Measurements from ENCODE around the gene FCER1A. TPM values are rescaled to one million over a fixed set of nuclear protein-coding genes. Genes with fewer than 3 reads are reported as not detected.

The FCER1A gene
- total RNA-seq, 1 experiment from 2014 or later = not detected

- H3K79me2 ChIP-seq (ENCODE audit: insufficient read depth, low read length) = no peaks in the 10 kb centered on the region
- no peak overlapping the region for H2BK120ac ChIP-seq (ENCODE audit: low read depth, low read length, poor library complexity, severe bottlenecking)
- no peak overlapping the region for H3K9ac ChIP-seq (ENCODE audit: extremely low read depth, insufficient read length, low read length)
- no peak overlapping the region for H2BK15ac ChIP-seq (ENCODE audit: low read depth, low read length)
- no peak overlapping the region for H3K23ac ChIP-seq (ENCODE audit: insufficient read length, low read depth, low read length)
- H3K27ac Mint-ChIP-seq = no peak overlapping the region
- no peak overlapping the region for H3K4me2 ChIP-seq (ENCODE audit: insufficient read depth, insufficient read length, low read length)
- no peak for DNase-seq
- no peak overlapping the region for H3K27ac ChIP-seq (ENCODE audit: insufficient read length, low read depth, low read length)
- H3K9me3 Mint-ChIP-seq = peaks cover 0 to 14% of the 10 kb centered on the region in 2 experiments; a peak in 1 of 5 replicates
- H4K20me1 ChIP-seq (ENCODE audit: control insufficient read depth, insufficient read depth, insufficient read length) = no peaks in the 10 kb centered on the region
- H4K91ac ChIP-seq (ENCODE audit: insufficient read length, low read depth, low read length) = no peak overlapping the region
- no peak overlapping the region for H2BK12ac ChIP-seq (ENCODE audit: insufficient read length, low read depth, low read length)
- no peaks in the 10 kb centered on the region for H3K79me1 ChIP-seq (ENCODE audit: insufficient read depth, low read depth, low read length, poor library complexity, severe bottlenecking)
- H2BK20ac ChIP-seq (ENCODE audit: low read depth, low read length, poor library complexity, severe bottlenecking) = no peak overlapping the region
- H3K23me2 ChIP-seq (ENCODE audit: insufficient read length, low read depth, low read length, poor library complexity, severe bottlenecking) = no peaks in the 10 kb centered on the region
- TF ChIP-seq CTCF (conservative IDR thresholded peaks at IDR 0.05) = no peak
- H3T11ph ChIP-seq (ENCODE audit: low read length) = no peak overlapping the region
- H2BK5ac ChIP-seq (ENCODE audit: insufficient read length, low read length) = no peak overlapping the region
- no peak overlapping the region for H3K4me3 Mint-ChIP-seq
- peaks cover 3 to 9% of the 10 kb centered on the region in 2 experiments for H3K4me1 Mint-ChIP-seq
- H3K4ac ChIP-seq (ENCODE audit: low read depth, low read length) = no peak overlapping the region
- H2AK5ac ChIP-seq (ENCODE audit: insufficient read length, low read length) = no peak overlapping the region
- no peak overlapping the region for H2AFZ ChIP-seq (ENCODE audit: low read length)
- H4K8ac ChIP-seq (replicated peaks; ENCODE audit: insufficient read length, low read depth, low read length) = no peak overlapping the region
- H3K27me3 Mint-ChIP-seq (ENCODE audit: low read depth) = peaks cover 3% of the 10 kb centered on the region
- no peak overlapping the region for H3K56ac ChIP-seq (ENCODE audit: insufficient read length, low read depth, low read length)
- no peaks in the 10 kb centered on the region for H3K27me3 ChIP-seq (ENCODE audit: insufficient read depth, low read length)
- no peak overlapping the region for H3K14ac ChIP-seq (ENCODE audit: insufficient read depth, low read length)
- no peak overlapping the region for H3K18ac ChIP-seq (ENCODE audit: insufficient read length, low read depth, low read length)
- no peak overlapping the region for H4K5ac ChIP-seq (ENCODE audit: insufficient read length, low read depth, low read length)
- H3K4me1 ChIP-seq (ENCODE audit: insufficient read depth, low read length) = no peaks in the 10 kb centered on the region; the same call in 1 of the 2 replicates
- H3K9me3 ChIP-seq (ENCODE audit: control insufficient read depth, low read depth, low read length) = no peaks in the 10 kb centered on the region
- H3K36me3 Mint-ChIP-seq (ENCODE audit: insufficient read depth in 1 of 3, low read depth in 3 of 3) = peaks cover 0 to 18% (median 0%) of the 10 kb centered on the region in 3 experiments; a peak in 1 of 7 replicates
These were observed 9.5 kb downstream of the FCER1A start for GRCh38 chr1:159311679-159312078.

Measured in H9 (cell line).